Bone marrow (tissue), 2 donors: ENCODE results near the gene RND1.
"Not testable (repeated sequence)": the region's sequence is repeated elsewhere in the genome, so short reads cannot be mapped to it uniquely, and the experiment has no call there.

Experiments used
- DNase-seq, 2 donors: peaks; one replicate each; lab custom pipeline; 2025; lab: John Stamatoyannopoulos, UW

The RND1 gene

GRCh38 chr12:48868451-48868850, 2.8 kb upstream of the RND1 start:
- no peak for DNase-seq

- no peak for DNase-seq
Measured at GRCh38 chr12:48866052-48866711, 512 bp upstream of the RND1 start.

- no peak for DNase-seq
Measured at GRCh38 chr12:48863291-48863690, 2.4 kb downstream of the RND1 start.

GRCh38 chr12:48862760-48863159, 2.9 kb downstream of the RND1 start:
- no peak for DNase-seq

- DNase-seq = no peak
Measured at GRCh38 chr12:48861111-48861510, 4.6 kb downstream of the RND1 start.

- DNase-seq = not testable (repeated sequence)
Measured at GRCh38 chr12:48860236-48860635, 5.4 kb downstream of the RND1 start.

GRCh38 chr12:48859607-48860006, 6.1 kb downstream of the RND1 start:
- no peak for DNase-seq

GRCh38 chr12:48858043-48858442, 7.6 kb downstream of the RND1 start:
- DNase-seq = no peak

GRCh38 chr12:48857278-48857994, 8.2 kb downstream of the RND1 start:
- DNase-seq = no peak

GRCh38 chr12:48856379-48856778, 9.3 kb downstream of the RND1 start:
- DNase-seq = no peak

GRCh38 chr12:48854932-48855331, 10.7 kb downstream of the RND1 start:
- not testable (repeated sequence) for DNase-seq

GRCh38 chr12:48854488-48854887, 11.2 kb downstream of the RND1 start:
- DNase-seq = no peak

GRCh38 chr12:48852734-48853688, 12.7 kb downstream of the RND1 start:
- peak; percentile 50 to 75 for DNase-seq

- DNase-seq = peak; percentile 74 to 93
Measured at GRCh38 chr12:48851883-48852733, 13.6 kb downstream of the RND1 start, which contains the start of gene DDX23. Gene DDX23 (minus strand): TSS chr12:48852163. CDS start chr12:48845782, 6,381 bp downstream.

- not testable (repeated sequence) for DNase-seq
Measured at GRCh38 chr12:48842021-48842420, 23.6 kb downstream of the RND1 start.

- no peak for DNase-seq
Measured at GRCh38 chr12:48838048-48838447, 27.6 kb downstream of the RND1 start.

- DNase-seq = no peak
Measured at GRCh38 chr12:48832321-48833060, 33.2 kb downstream of the RND1 start.

GRCh38 chr12:48831257-48831656, 34.4 kb downstream of the RND1 start:
- no peak for DNase-seq

- DNase-seq = no peak
Measured at GRCh38 chr12:48828841-48829575, 36.7 kb downstream of the RND1 start.

GRCh38 chr12:48828293-48828692, 37.4 kb downstream of the RND1 start:
- DNase-seq = no peak
